DOHH2 (cell line): Measurements from ENCODE around the gene TAT.
"Not testable (repeated sequence)": the region's sequence is repeated elsewhere in the genome, so short reads cannot be mapped to it uniquely, and the experiment has no call there.

Experiments
- H3F3A ChIP-seq: fragments of 200-600 bp; sonication (generic), shearing (Covaris generic); 2 replicates; pipeline ENCODE4 v1.6.0; 2016; ENCODE audit warnings: antibody characterized with exemption, mild to moderate bottlenecking; ENCODE audit not compliant: control insufficient read depth, insufficient read depth
- H3K27ac ChIP-seq: fragments of 200-600 bp; sonication (generic); 2 replicates; pipeline ENCODE4 v1.5.1; 2014; ENCODE audit warnings: low read depth, mild to moderate bottlenecking, low read length, moderate library complexity
- H3K27me3 ChIP-seq: fragments of 200-600 bp; sonication (generic); 2 replicates; pipeline ENCODE4 v1.6.1; 2014; ENCODE audit warnings: mild to moderate bottlenecking, low read length, mixed read lengths; ENCODE audit not compliant: control insufficient read depth
- H3K36me3 ChIP-seq: fragments of 200-600 bp; sonication (generic); 2 replicates; pipeline ENCODE4 v1.6.1; 2014; ENCODE audit warnings: mild to moderate bottlenecking, low read length, moderate library complexity, mixed read lengths; ENCODE audit not compliant: control insufficient read depth
- H3K4me1 ChIP-seq: fragments of 200-600 bp; sonication (generic); 2 replicates; pipeline ENCODE4 v1.6.1; 2014; ENCODE audit warnings: mild to moderate bottlenecking, low read length, mixed read lengths; ENCODE audit not compliant: control insufficient read depth
- H3K4me2 ChIP-seq: fragments of 200-600 bp; sonication (generic); 2 replicates; pipeline ENCODE4 v1.6.0; 2014; ENCODE audit warnings: mild to moderate bottlenecking, low read length, moderate library complexity
- H3K4me3 ChIP-seq: fragments of 200-600 bp; sonication (generic); 2 replicates; pipeline ENCODE4 v1.5.1; 2014; ENCODE audit warnings: mild to moderate bottlenecking, low read length, mixed read lengths
- H3K79me2 ChIP-seq: fragments of 200-600 bp; sonication (generic); 2 replicates; pipeline ENCODE4 v1.6.1; 2014; ENCODE audit warnings: mild to moderate bottlenecking, low read length, mixed read lengths; ENCODE audit not compliant: control insufficient read depth
- H3K9me2 ChIP-seq: fragments of 200-600 bp; sonication (generic); replicated peaks from 2 replicates; pipeline ENCODE4 v1.6.1; 2014; ENCODE audit warnings: mild to moderate bottlenecking, low read length, mixed read lengths; ENCODE audit not compliant: control insufficient read depth
- H3K9me3 ChIP-seq: fragments of 200-600 bp; sonication (generic); 2 replicates; pipeline ENCODE4 v1.6.1; 2014; ENCODE audit warnings: antibody characterized with exemption, low read length, mixed read lengths; ENCODE audit not compliant: control insufficient read depth, insufficient read depth
- H4K20me1 ChIP-seq: fragments of 200-600 bp; sonication (generic); 2 replicates; pipeline ENCODE4 v1.6.0; 2014; ENCODE audit warnings: low read depth, mild to moderate bottlenecking, antibody characterized with exemption, low read length, moderate library complexity; ENCODE audit not compliant: control insufficient read depth, insufficient read depth
- EZH2phosphoT487 ChIP-seq: fragments of 200-600 bp; sonication (generic); IDR thresholded peaks from 2 replicates; pipeline ENCODE4 v1.6.1; 2017; ENCODE audit warnings: borderline replicate concordance, mild to moderate bottlenecking, antibody characterized with exemption, low read length, moderate library complexity, mixed read lengths
- TF ChIP-seq, protein P1 (sequence below): fragments of 200-600 bp; sonication (generic); IDR thresholded peaks from one replicate; pipeline ENCODE4 v1.5.1; 2014; ENCODE audit warnings: antibody characterized with exemption, mild to moderate bottlenecking, low read depth, low read length; ENCODE audit not compliant: poor library complexity, severe bottlenecking

TAT gene

GRCh38 chr16:71593048-71593999 is 16.4 kb upstream of the TAT start:
- H3K27me3 ChIP-seq: peaks cover 5% of the 10 kb centered on the region; the same call in 1 of the 2 replicates
- no peaks in the 10 kb centered on the region for H3K4me1 ChIP-seq
- TF ChIP-seq, protein P1, sequence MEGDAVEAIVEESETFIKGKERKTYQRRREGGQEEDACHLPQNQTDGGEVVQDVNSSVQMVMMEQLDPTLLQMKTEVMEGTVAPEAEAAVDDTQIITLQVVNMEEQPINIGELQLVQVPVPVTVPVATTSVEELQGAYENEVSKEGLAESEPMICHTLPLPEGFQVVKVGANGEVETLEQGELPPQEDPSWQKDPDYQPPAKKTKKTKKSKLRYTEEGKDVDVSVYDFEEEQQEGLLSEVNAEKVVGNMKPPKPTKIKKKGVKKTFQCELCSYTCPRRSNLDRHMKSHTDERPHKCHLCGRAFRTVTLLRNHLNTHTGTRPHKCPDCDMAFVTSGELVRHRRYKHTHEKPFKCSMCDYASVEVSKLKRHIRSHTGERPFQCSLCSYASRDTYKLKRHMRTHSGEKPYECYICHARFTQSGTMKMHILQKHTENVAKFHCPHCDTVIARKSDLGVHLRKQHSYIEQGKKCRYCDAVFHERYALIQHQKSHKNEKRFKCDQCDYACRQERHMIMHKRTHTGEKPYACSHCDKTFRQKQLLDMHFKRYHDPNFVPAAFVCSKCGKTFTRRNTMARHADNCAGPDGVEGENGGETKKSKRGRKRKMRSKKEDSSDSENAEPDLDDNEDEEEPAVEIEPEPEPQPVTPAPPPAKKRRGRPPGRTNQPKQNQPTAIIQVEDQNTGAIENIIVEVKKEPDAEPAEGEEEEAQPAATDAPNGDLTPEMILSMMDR: no peak
- no peak for TF ChIP-seq EZH2phosphoT487
- H3F3A ChIP-seq: no peaks in the 10 kb centered on the region
- no peak overlapping the region for H3K4me2 ChIP-seq
- no peaks in the 10 kb centered on the region for H3K9me2 ChIP-seq
- no peaks in the 10 kb centered on the region for H4K20me1 ChIP-seq
- no peak overlapping the region for H3K27ac ChIP-seq
- no peak overlapping the region for H3K4me3 ChIP-seq
- H3K9me3 ChIP-seq: no peaks in the 10 kb centered on the region
- H3K79me2 ChIP-seq: no peaks in the 10 kb centered on the region
- H3K36me3 ChIP-seq: no peaks in the 10 kb centered on the region

DNA sequence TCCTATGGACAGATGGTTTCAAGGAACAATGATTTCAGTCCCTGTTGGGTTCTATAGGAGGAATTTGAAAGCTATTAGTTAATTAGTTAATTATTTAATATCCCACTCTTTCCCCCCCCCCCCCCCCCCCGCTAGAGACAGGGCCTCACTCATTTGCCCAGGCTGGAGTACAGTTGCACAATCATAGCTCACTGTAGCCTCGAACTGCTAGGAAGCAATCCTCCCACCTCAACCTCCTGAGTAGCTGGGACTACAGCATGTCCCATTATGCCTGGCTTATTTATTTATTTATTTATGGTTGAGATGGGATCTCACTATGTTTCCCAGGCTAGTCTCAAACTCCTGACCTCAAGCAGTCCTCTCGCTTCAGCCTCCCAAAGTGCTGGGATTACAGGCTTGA is 15.0 kb upstream of the TAT start:
- Histone ChIP-seq H3K4me2 (no peak overlapping the region), H3K9me3 (no peaks in the 10 kb centered on the region), H3K27me3 (peaks cover 5% of the 10 kb centered on the region; the same call in 1 of the 2 replicates), H3F3A (no peaks in the 10 kb centered on the region), H3K27ac (no peak overlapping the region), H3K9me2 (no peaks in the 10 kb centered on the region), H3K4me1 (no peaks in the 10 kb centered on the region), H3K4me3 (no peak overlapping the region), H4K20me1 (no peaks in the 10 kb centered on the region), H3K79me2 (no peaks in the 10 kb centered on the region), H3K36me3 (no peaks in the 10 kb centered on the region)
- TF ChIP-seq EZH2phosphoT487: no peak
- TF ChIP-seq, protein P1: no peak

DNA sequence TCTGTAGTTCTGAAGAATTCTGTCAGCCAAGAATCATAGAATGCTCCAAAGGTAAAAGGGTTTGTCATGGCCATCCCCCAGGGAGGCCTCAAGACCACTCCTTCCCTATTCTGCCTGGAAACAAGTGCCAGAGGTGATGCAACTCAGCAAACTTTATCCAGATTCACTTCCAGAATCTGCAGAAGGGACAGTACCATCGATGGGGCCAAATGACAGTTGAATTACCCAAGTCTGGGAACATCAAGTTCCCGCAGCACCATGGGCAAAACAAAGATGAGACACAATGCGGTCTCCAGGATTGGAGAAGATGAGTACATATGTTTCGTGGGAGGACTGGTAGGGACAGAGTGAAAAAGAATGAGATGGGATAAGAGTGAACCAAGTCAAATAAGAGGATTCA is 13.7 kb upstream of the TAT start:
- H3K4me3 ChIP-seq: no peak overlapping the region
- H3K9me2 ChIP-seq: no peaks in the 10 kb centered on the region
- no peaks in the 10 kb centered on the region for H3F3A ChIP-seq
- peaks cover 5% of the 10 kb centered on the region; the same call in 1 of the 2 replicates for H3K27me3 ChIP-seq
- no peaks in the 10 kb centered on the region for H3K79me2 ChIP-seq
- H3K4me2 ChIP-seq: no peak overlapping the region
- H3K36me3 ChIP-seq: no peaks in the 10 kb centered on the region
- no peaks in the 10 kb centered on the region for H3K4me1 ChIP-seq
- H4K20me1 ChIP-seq: no peaks in the 10 kb centered on the region
- H3K9me3 ChIP-seq: no peaks in the 10 kb centered on the region
- H3K27ac ChIP-seq: no peak overlapping the region
- TF ChIP-seq, protein P1: no peak
- TF ChIP-seq EZH2phosphoT487: no peak

DNA sequence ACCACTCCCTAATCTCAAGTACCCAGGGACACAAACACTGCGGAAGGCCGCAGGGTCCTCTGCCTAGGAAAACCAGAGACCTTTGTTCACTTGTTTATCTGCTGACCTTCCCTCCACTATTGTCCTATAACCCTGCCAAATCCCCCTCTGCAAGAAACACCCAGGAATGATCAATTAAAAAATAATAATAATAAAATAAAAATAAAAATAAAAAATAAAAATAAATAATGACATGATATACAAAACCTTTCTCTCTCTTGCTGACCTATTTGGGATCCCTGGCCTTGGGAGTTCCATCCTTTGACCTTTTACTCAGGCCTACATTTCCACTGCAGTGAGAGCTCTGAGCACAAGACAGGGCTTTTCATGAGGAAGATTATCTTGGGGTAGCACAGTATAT is 13.2 kb upstream of the TAT start:
- H3K36me3 ChIP-seq, H3K9me3 ChIP-seq, H3K9me2 ChIP-seq, H3K27ac ChIP-seq, H3K27me3 ChIP-seq, H3K79me2 ChIP-seq, H3K4me3 ChIP-seq, H3K4me2 ChIP-seq, H3F3A ChIP-seq, H4K20me1 ChIP-seq, H3K4me1 ChIP-seq: not testable (repeated sequence)

GRCh38 chr16:71589334-71589733 is 12.4 kb upstream of the TAT start:
- H3K4me1 ChIP-seq, H3K27ac ChIP-seq, H3F3A ChIP-seq, H3K27me3 ChIP-seq, H3K79me2 ChIP-seq, H3K4me3 ChIP-seq, H3K4me2 ChIP-seq, H3K36me3 ChIP-seq, H3K9me3 ChIP-seq, H4K20me1 ChIP-seq, H3K9me2 ChIP-seq: not testable (repeated sequence)
